PFSK-1 (cell line): Measurements from ENCODE around the gene GNAO1.

ENCODE experiments used
- FOXP2 ChIP-seq: optimal IDR thresholded peaks from 2 replicates; pipeline ENCODE3; 2011; ENCODE audit warnings: borderline replicate concordance, control low read depth, inconsistent platforms; ENCODE audit not compliant: insufficient read depth; ENCODE audit errors: extremely low read length, extremely low read depth
- POLR2AphosphoS5 ChIP-seq: IDR thresholded peaks from 2 replicates; pipeline ENCODE4 v1.6.1; 2012; ENCODE audit warnings: low read depth, mild to moderate bottlenecking, control low read depth, low read length, moderate library complexity
- REST ChIP-seq, 2 experiments: IDR thresholded peaks; 2 replicates each; pipeline versions ENCODE4 v1.6.1 to v1.8.0; 2011 to 2012; ENCODE audit warnings: low read depth in 2 of 2, low read length in 2 of 2, control low read depth in 1 of 2, inconsistent platforms in 1 of 2, mild to moderate bottlenecking in 1 of 2, moderate library complexity in 1 of 2; ENCODE audit not compliant: insufficient read depth in 1 of 2
- SIN3A ChIP-seq: IDR thresholded peaks from 2 replicates; pipeline ENCODE4 v1.6.1; 2012; ENCODE audit warnings: mild to moderate bottlenecking, low read length, moderate library complexity, borderline replicate concordance; ENCODE audit not compliant: insufficient read depth
- TAF1 ChIP-seq: IDR thresholded peaks from 2 replicates; pipeline ENCODE4 v1.6.1; 2012; ENCODE audit warnings: low read length, control low read depth, borderline replicate concordance; ENCODE audit not compliant: insufficient read depth

The GNAO1 gene

GRCh38 chr16:56355786-56356275, 164.5 kb downstream of the GNAO1 start:
- no peak for TF ChIP-seq POLR2AphosphoS5
- no peak for TF ChIP-seq TAF1
- TF ChIP-seq SIN3A: no peak
- TF ChIP-seq FOXP2: no peak

GRCh38 chr16:56356276-56357240, 165.3 kb downstream of the GNAO1 start:
- TF ChIP-seq POLR2AphosphoS5: no peak
- TF ChIP-seq REST (IDR thresholded peaks at IDR 0.05; ENCODE audit: insufficient read depth in 1 of 2, low read depth in 2 of 2, low read length in 2 of 2): no peak
- no peak for TF ChIP-seq TAF1
- no peak for TF ChIP-seq FOXP2
- no peak; the same call in 1 of the 2 replicates for TF ChIP-seq SIN3A

DNA sequence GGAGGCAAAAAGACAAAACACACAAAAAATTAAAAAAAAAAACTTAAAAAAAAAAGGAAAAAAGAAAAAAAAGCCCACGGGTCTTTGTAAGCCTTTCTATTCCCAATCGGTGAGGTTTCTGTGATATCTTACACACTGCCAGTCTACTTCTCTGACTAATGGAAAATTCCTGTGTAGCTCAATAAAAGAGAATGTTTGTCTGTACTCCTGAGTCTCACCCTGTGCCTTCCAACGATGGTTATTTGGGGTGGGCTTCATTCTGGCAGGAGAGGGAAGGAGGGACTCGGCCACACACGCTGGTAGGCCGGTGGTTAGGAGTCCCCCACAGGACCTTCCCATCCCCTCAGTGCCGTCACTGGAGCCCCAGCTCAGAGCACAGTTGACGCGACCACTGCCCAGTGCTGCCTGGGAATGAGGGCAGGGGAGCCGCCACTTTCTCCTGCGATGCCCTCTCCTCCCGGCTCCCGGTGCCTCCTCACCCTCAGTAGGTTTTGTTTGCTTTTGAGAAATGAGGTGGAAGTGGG, 166.0 kb downstream of the GNAO1 start:
- TF ChIP-seq POLR2AphosphoS5: no peak
- no peak for TF ChIP-seq FOXP2
- no peak for TF ChIP-seq TAF1
- TF ChIP-seq SIN3A: no peak
- no peak for TF ChIP-seq REST (IDR thresholded peaks at IDR 0.05; ENCODE audit: insufficient read depth in 1 of 2, low read depth in 2 of 2, low read length in 2 of 2)

DNA sequence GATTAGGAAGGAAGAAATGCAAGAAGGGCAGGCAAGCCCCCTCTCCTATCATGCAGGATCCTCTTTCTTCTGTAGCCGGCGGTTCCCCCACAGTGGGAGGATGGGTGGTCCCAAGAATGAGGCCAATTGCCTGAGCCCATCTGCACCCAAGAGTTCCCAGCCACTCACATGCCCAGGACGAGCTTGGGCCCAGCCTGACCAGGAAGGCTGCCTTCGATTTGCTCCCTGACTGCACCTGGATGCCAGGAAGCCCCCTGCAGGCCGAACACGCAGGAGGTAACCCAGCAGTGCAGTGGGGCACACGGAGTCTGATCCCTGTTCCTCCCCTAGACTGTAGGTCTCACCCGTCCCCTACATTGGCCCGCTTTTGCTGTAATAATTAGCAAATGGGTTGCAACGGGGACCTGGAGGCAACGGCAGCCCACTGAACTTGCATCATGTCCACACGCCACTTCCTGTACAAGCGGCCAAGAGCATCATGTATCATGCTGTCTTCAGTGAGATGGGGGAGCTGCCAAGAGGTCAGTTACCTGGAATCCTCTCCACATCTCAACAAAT, 166.6 kb downstream of the GNAO1 start:
- no peak for TF ChIP-seq SIN3A
- no peak for TF ChIP-seq TAF1
- TF ChIP-seq REST (IDR thresholded peaks at IDR 0.05; ENCODE audit: insufficient read depth in 1 of 2, low read depth in 2 of 2, low read length in 2 of 2): no peak
- TF ChIP-seq POLR2AphosphoS5: no peak
- no peak for TF ChIP-seq FOXP2
